Stimulated activated CD4-positive, alpha-beta T cell treated with anti-CD3 and anti-CD28 coated beads, Interleukin-1b, Interleukin-23, amount 100 ng/mL, for 24 hours (primary cell): Measurements from ENCODE around the gene ZNF451.
A peak's percentile ranks its signal among the peaks of the same experiment; 100 is the strongest.
"Not testable (repeated sequence)": the region's sequence is repeated elsewhere in the genome, so short reads cannot be mapped to it uniquely, and the experiment has no call there.

Experiments used
- DNase-seq, 4 experiments: peaks; one replicate each; pipeline ENCODE4 v3.0.0-alpha.2; 2020; ENCODE audit warnings: low read depth in 4 of 4, low spot score in 1 of 4

The ZNF451 gene, protein sequence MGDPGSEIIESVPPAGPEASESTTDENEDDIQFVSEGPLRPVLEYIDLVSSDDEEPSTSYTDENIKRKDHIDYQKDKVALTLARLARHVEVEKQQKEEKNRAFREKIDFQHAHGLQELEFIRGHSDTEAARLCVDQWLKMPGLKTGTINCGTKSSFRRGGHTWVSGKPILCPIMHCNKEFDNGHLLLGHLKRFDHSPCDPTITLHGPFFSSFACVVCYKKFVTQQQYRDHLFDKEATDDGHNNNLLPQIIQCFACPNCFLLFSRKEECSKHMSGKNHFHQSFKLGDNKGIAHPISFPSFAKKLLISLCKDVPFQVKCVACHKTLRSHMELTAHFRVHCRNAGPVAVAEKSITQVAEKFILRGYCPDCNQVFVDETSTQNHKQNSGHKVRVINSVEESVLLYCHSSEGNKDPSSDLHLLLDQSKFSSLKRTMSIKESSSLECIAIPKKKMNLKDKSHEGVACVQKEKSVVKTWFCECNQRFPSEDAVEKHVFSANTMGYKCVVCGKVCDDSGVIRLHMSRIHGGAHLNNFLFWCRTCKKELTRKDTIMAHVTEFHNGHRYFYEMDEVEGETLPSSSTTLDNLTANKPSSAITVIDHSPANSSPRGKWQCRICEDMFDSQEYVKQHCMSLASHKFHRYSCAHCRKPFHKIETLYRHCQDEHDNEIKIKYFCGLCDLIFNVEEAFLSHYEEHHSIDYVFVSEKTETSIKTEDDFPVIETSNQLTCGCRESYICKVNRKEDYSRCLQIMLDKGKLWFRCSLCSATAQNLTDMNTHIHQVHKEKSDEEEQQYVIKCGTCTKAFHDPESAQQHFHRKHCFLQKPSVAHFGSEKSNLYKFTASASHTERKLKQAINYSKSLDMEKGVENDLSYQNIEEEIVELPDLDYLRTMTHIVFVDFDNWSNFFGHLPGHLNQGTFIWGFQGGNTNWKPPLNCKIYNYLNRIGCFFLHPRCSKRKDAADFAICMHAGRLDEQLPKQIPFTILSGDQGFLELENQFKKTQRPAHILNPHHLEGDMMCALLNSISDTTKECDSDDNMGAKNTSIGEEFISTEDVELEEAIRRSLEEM

DNA sequence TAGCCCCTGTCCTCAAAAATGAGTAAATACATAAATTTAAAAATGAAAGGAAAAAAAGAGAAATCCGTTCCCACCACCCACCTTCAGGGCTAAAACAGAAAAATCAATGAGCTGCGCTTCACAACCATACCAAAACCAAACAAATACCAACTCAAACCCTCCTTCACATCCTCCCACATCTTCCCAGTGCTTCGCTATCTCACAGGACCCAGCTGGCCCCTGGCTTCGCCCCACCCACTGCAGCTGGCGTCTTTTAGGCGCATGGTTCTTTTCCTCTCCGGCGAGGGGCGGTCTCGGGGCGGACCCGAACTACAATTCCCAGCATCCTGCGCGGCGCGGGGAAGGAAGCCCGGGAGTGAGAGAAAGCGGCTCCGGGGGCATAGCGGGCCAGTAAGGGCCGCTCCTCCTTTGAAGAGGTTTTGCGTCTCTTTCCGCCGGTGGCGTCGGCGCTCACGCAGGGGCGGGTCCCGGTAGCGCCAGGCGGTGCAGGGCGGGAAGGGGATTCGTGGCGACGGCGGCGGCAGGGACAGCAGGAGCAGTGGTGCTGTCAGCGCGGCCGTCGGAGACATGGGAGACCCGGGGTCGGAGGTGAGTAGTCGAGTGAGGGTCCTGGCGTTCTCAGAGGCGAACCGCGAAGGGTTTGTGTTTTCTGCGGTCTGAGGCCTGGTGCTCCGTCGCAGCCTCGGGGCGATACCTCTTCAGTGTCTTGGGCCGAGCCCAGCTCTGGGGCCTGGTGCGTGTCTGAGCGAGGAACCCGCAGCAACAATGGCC lies at the start of gene ZNF451:
TSS of gene ZNF451 (plus strand) at position 502 of the 771 bp plus-strand sequence. CDS start at position 568, 66 bp downstream.
- DNase-seq: peak; percentile 86 to 96 (median 96)

DNA sequence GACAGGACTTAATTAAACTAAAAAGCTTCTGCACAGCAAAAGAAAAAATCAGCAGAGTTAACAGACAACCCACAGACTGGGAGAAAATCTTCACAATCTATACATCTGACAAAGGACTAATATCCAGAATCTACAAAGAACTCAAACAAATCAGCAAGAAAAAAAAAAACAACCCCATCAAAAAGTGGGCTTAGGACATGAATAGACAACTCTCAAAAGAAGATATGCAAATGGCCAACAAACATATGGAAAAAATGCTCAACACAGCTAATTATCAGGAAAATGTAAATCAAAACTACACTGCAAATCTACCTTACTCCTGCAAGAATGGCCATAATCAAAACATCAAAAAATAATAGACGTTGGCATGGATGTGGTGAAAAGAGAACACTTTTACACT lies 45.9 kb upstream of the ZNF451 start:
- DNase-seq: not testable (repeated sequence)

DNA sequence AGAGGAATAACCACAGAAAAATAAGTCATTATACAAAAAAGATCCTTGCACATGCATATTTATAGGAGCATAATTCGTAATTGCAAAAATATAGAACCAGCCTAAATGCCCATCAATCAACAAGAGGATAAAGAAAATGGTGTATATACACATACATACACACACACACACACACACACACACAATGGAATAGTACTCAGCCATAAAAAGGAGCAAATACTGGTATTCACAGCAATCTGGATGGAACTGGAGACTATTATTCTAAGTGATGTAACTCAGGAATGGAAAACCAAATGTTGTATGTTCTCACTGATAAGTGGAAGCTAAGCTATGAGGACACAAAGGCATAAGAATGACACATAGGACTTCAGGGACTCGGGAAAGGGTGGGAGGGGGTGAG lies 45.4 kb upstream of the ZNF451 start:
- DNase-seq: no peak

DNA sequence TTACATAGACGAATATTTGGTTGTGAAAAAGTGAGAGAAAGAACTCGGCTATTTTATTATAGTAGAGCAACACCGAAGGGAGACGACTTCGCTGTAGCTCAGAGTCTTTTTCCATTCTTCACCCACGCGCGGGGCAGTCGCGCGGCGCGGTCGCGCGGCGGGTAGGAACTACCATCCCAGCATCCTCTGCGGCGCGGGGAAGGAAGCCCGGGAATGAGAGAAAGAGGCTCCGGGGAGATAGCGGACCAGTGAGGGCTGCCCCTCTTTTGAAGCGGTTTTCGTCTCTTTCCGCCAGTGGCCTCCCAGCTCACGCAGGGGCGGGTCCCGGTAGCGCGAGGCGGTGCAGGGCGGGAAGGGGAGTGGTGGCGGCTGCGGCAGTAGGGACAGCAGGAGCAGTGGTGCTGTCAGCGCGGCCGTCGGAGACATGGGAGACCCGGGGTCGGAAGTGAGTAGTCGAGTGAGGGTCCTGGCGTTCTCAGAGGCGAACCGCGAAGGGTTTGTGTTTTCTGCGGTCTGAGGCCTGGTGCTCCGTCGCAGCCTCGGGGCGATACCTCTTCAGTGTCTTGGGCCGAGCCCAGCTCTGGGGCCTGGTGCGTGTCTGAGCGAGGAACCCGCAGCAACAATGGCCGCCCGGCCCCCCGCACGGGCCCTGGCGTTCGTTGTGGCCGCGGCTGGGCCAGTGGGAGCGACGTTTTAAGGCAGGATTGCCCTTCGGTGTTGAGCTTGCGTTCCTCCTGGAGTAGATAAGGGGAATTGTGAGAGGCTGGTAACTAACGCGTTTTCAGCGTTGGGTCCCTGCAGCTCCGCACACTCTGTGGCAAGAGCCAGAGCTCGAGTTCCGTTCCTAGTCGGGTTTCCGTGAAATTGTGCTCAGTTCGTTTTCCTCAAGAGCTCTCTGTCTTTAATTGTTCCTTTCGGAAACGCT lies 43.4 kb upstream of the ZNF451 start, which contains the start of gene KIAA1586:
TSS of gene KIAA1586 (plus strand) at position 362 of the 925 bp plus-strand sequence. CDS start at position 425, 63 bp downstream.
- DNase-seq: peak; percentile 42 to 80 (median 64)

DNA sequence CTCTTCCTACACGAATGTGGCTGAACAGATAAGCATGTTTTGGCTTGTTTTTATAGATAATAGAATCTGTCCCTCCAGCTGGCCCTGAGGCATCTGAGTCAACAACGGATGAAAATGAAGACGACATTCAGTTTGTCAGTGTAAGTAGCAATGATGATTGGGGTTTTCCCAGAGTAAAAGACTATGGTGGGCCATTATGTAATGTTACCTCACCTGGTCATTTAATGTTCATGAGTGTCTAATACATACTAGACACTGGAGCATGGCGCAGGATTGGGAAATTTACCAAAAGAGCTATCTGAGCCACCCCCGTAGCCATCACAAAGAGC lies 42.8 kb upstream of the ZNF451 start:
- DNase-seq: not testable (repeated sequence)

DNA sequence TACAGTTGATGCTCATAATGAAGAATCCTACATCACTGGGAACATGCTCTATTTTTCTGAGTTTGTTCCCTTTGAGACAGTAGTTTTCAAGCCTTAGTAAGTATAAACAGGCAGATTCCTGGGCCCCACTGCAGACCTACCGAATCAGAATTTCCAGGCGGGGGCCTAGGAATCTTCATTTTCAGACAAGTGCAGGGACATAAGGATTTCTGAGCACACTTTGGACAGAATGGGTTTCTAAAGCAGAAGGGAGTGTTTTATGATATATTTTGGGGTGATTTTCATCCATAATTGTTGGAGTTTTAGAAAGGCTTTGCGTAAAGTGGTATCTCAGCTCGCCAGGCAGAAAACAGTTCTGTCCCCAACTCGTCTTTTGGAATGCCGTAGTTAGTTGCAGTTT lies 42.1 kb upstream of the ZNF451 start:
- not testable (repeated sequence) for DNase-seq

DNA sequence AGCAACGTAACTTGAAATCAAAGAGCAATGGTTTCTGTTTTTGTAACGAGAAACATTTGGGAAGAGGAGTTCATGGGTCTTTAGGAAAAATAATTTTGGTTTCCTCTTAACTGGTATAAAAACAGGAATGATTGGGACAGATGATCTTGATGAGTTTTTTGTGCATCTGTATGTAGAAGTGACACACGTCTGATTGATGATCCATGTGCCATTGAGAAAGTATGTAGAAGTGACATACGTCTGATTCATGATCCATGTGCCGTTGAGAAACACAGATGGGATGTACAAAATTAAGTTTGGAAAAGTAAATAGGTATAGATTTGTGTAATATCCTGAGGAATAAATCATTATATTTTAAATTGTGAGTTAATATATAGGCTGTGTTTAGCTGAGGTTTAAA lies 41.4 kb upstream of the ZNF451 start:
- DNase-seq: no peak

DNA sequence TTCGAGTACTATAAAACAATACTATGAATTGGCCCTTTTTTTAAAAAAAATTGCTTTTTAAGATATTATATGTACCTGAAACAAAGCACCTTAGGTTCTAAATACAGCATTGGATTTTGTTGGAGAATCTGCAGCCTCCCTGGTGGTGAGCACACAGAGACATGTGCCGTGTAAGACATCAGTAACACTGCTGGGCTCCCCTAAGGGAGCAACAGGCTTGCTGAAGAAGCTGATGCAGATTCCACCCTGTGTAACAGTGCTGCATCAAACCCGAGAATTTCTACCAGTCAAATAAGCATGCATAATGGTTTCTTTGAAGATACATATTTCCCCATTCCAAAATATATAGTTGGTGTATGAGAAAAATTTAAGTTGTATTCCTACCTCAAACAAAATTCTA lies 26.1 kb upstream of the ZNF451 start:
- DNase-seq: no peak

DNA sequence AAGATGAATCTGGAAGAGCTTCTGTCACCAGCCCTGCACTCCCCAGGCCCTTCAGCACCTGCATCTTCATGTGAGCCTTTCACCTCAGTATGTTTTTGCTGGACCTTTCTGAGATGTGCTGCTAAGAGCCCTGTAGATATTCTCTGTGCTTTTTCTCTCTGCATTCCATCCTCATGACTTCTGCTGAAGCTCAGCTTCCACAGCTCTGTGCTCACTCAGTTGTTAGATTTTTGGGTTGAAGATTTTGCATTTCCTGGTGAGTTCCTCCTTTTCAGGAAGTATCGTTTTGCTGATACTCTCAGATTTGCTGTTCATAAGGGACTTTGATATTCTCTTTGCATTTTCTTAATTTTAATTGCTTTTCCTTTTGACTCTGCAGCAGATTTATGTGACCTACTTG lies 25.2 kb upstream of the ZNF451 start:
- no peak for DNase-seq

DNA sequence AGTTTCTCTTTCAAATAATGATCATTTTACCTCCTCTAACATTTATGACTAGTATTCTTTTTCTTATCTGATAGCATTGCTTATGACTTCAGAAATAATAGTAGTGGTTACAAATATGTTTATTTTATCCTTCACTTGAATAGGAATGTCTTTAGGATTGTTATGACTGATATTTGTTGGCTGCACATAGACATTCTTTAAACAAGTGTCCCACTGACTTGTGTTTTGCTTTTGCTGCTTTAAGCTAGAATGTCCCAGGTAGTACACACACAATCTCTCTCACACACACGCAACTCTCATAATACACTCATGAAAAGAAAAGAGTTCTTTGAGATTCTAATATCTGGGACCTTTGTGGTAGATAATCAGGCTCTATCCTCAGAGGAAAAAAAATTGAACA lies 21.9 kb upstream of the ZNF451 start:
- DNase-seq: no peak

DNA sequence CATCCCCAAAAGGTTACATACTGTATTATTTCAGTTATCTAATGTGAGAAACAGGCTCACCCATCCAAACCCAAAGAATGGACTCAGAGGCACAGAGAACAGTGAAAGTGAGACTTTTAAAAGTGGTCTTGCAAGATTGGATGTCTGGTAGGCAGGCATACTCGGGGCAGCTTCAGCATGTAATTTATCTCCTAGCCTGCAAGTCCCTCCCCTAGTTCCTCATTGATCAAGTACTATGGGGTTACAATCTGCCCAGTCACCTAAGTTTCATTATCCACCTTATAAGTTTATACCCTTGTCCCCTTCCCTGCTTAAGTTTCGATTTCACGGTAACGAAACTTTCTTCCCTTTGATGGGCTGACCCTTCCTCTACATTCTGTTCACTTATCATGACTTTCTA lies 20.8 kb upstream of the ZNF451 start:
- no peak for DNase-seq

DNA sequence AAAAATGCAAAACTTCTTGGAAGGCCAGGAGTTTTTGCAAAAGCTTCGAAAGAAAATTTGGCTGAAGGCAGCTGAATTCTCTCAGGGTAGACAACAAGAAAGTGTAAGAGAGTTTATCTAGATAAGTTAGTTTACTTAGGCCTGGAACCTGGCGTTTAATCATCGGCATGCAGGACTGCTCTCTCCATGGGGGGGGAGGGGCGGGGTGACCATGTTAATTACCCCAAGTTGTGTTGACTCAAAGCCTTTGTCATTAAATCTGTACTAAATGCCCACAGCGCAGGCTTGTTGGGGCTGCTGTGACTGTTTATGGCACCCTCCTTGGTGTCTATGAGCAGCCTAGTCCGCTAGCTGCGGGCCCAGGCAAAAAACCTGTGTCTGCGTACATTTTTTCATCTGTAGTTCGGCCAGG lies 20.1 kb upstream of the ZNF451 start:
- no peak for DNase-seq

DNA sequence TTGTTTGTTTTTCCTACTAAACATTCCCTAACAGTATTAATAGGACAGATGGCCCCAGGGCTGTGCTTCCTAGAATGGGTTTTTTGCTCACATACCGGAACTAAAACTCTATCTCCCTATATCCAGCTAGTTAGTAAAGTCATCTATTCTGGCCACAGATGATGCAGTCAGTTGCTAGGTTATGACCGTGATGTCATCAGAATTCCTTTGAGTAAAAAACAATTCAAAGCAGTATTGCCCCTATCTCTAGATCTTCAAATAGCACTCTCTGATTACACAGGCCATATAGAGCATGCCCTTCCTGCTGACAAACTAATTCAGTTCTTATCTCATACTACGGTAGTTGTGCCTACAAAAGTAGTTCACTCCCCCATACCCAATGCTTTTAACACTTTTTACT lies 17.9 kb upstream of the ZNF451 start:
- DNase-seq: no peak

DNA sequence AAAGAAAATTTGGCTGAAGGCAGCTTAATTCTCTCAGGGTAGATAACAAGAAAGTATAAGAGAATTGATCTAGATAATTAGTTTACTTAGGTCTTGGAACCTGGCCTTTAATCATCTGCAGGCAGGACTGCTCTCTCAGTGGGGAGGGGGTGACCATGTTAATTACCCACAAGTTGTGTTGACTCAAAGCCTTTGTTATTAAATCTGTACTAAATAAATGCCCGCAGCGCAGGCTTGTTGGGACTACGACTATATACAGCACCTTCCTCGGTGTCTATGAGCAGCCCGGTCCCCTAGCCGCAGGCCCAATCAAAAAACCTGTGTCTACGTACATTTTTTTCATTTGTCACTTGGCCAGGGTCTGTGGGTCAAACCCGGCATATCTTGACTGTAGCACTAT lies 15.6 kb upstream of the ZNF451 start:
- no peak for DNase-seq

DNA sequence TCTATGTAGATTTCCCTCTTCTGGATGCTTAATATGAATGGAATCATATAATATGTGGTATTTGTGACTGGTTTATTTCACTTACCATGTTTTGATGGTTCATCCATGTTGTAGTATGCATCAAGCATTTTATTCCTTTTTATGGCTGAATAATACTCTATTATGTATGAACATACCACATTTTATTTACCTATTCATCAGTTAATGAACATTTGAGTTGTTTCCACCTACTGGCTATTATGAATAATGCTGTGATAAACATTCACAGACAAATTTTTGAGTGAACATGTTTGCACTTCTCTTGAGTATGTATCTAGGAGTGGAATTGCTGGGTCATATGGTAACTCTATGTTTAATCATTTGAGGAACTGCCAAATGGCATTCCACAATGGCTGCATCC lies 14.9 kb upstream of the ZNF451 start:
- no peak for DNase-seq

DNA sequence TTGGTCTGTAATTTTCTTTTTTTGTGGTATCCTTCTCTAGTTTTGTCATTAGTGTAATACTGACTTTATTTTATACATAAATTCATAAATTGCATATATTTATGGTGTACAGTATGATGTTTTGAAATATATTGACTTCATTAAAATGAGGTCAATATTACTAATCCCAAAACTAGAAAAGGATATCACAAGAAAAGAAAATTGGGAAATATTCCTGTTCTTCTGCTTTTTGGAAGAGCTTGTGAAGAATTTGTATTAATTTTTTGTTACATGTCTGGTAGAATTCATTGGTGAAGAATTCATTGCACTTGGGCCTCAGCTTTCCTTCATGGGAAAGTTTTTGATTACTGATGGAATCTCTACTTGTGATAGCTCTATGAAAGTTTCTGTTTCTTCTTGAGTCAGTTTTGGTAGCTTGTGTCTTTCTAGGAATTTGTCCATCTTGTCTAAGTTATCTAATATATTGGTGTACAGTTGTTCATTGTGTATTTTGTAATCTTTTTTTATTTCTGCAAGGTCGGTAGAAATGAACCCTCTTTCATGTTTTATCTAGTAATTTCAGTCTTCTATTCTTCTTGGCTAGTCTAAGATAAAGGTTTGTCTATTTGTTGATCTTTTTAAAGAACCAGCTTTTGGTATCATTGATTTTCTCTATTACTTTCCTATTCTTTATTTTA lies 11.3 kb upstream of the ZNF451 start:
- no peak for DNase-seq

DNA sequence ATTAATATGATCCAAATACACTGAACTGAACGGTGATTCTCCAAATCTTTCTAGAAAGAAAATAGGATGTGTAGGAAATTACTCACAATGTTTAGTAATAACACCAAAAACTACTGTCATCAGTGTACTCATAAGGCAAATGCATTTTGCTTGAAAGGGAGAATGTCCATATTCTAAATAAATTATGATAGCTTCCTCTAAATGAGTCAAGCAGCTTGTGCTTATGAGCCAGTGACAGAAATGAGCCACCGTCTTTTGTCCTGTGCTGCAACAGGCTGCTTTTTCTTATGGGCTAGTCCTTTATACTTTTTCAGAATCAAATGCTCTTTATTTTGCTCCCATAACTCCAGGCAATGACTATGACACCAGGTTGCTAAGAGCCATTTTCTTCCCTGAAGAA lies 4.5 kb upstream of the ZNF451 start:
- no peak for DNase-seq

DNA sequence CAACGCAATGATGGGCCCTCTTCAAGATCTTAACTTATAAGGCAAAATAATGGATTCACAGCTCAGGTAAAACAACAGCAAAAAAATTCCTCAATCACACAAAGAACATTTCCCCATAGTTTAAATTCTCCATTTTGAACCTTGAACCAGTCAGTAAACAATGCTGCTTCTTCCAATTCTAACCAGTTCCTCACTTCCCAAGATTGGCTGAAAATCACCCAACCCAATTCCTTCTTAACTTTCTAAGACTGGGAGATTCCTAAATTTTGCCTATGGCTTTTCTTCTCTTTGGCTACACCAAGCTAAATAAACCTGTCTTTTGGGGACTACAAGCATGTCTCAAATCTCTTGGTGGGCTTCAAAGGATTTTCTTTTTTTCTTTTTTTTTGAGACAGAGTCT lies 3.1 kb upstream of the ZNF451 start:
- DNase-seq: no peak

DNA sequence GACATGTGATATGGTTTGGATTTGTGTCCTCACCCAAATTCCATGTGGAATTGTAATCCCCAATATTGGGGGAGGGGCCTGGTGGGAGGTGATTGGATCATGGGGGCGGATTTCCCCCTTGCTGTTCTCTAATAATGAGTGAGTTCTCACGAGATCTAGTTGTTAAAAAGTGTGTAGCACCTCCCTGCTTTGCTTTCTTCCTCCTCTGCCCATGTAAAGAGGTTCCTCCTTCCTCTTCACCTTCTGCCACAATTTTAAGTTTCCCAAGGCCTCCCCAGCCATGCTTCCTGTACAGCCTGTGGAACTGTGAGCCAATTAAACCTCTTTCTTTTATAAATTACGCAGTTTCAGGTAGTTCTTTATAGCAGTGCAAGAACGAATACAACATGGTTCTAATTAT lies 2.1 kb upstream of the ZNF451 start:
- DNase-seq: no peak
